Sigmoid colon (tissue), 4 donors: ENCODE measurements around the gene IER5.

Source experiments
- EP300 ChIP-seq, 4 donors: sonication (generic); formaldehyde crosslinking; IDR thresholded peaks; one replicate each; pipeline ENCODE4 v1.6.1; 2017; ENCODE audit warnings: antibody characterized with exemption in 4 of 4
- POLR2A ChIP-seq, 2 donors: fragments of 450-650 bp; IDR thresholded peaks; one replicate each; pipeline ENCODE4 v1.6.1; 2016; ENCODE audit warnings: antibody characterized with exemption in 2 of 2, mild to moderate bottlenecking in 2 of 2, moderate library complexity in 2 of 2
- POLR2AphosphoS5 ChIP-seq, 4 donors: sonication (generic); formaldehyde crosslinking; IDR thresholded peaks; one replicate each; pipeline ENCODE4 v1.6.1; 2017; ENCODE audit warnings: antibody characterized with exemption in 4 of 4
- TF ChIP-seq, protein P1 (sequence below), 4 experiments: fragments of 450-650 bp in 3 of 4; fragments of 200-600 bp in 1 of 4; IDR thresholded peaks; one replicate each; pipeline ENCODE4 v1.5.1; 2016 to 2019; ENCODE audit warnings: antibody characterized with exemption in 4 of 4, mild to moderate bottlenecking in 3 of 4, moderate library complexity in 2 of 4

DNA sequence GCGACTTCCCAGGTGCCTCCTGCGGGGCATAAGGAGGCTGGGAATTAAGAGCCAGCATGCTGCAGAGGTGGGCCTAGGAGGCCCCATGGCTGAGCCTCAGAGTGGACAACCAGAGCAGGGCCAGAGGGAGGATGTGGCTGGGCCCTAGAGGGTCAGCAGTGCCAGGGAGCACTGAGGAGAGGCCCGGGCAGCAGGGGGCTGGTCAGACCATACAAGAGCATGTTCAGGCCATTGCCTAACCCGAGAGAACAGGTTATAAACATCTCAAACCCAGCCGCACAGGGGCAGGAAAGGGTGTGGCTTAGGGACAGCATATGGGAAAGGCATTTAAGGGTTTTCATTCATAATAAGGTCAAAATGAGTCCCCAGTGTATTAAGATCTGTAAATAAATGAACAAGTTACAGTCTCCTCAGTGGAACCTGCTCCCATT is 51.1 kb downstream of the IER5 start:
- TF ChIP-seq, protein P1, sequence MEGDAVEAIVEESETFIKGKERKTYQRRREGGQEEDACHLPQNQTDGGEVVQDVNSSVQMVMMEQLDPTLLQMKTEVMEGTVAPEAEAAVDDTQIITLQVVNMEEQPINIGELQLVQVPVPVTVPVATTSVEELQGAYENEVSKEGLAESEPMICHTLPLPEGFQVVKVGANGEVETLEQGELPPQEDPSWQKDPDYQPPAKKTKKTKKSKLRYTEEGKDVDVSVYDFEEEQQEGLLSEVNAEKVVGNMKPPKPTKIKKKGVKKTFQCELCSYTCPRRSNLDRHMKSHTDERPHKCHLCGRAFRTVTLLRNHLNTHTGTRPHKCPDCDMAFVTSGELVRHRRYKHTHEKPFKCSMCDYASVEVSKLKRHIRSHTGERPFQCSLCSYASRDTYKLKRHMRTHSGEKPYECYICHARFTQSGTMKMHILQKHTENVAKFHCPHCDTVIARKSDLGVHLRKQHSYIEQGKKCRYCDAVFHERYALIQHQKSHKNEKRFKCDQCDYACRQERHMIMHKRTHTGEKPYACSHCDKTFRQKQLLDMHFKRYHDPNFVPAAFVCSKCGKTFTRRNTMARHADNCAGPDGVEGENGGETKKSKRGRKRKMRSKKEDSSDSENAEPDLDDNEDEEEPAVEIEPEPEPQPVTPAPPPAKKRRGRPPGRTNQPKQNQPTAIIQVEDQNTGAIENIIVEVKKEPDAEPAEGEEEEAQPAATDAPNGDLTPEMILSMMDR (IDR thresholded peaks at IDR 0.05) = no peak
- TF ChIP-seq POLR2AphosphoS5 (IDR thresholded peaks at IDR 0.05) (no peak), EP300 (IDR thresholded peaks at IDR 0.05) (no peak), POLR2A (IDR thresholded peaks at IDR 0.05) (no peak)
